D341Med (cell line): Measurements from ENCODE around the gene ICE2.
"Not testable (repeated sequence)": the region's sequence is repeated elsewhere in the genome, so short reads cannot be mapped to it uniquely, and the experiment has no call there.

Experiments
- DNase-seq: peaks from one replicate; pipeline ENCODE4 v3.0.0; 2012; ENCODE audit warnings: low spot score

ICE2 gene

DNA sequence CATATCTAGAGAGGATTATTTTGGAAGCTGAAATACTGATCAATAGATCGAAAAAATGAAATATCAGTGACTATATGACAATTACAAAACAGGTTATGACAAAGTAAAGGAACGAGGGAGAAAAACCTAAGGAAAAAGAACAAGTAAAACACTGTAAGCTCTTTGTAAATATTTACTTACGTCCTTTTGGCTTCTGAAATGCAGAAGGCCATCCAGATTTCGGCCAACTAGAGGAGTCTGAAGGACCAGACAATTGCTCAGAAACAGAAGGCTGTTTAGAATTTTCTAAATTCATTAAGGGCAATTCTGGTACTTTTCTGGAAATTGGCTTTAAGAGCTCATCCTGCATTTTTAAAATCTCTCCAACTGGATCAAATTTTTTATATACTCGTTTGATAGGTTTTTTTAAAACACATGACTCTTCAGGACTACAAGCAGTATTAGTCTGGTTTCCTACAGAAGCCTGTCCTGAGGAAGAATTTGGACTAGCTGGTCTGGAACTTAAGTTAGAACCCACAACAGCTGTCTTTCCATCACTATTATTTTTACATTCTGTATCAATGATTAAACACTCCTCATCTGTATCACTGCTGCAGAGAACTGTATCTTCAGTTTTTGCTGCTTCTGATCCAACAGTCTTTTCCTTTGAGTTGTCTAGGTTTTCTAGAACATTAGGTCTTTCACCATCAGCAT lies 30.1 kb downstream of the ICE2 start:
- no peak for DNase-seq

GRCh38 chr15:60444289-60444912 lies 34.5 kb downstream of the ICE2 start:
- DNase-seq, result peak; percentile 36

GRCh38 chr15:60442763-60443162 lies 36.2 kb downstream of the ICE2 start:
- no peak for DNase-seq

GRCh38 chr15:60442031-60442650 lies 36.8 kb downstream of the ICE2 start:
- no peak for DNase-seq

GRCh38 chr15:60441331-60441730 lies 37.6 kb downstream of the ICE2 start:
- DNase-seq, result no peak

DNA sequence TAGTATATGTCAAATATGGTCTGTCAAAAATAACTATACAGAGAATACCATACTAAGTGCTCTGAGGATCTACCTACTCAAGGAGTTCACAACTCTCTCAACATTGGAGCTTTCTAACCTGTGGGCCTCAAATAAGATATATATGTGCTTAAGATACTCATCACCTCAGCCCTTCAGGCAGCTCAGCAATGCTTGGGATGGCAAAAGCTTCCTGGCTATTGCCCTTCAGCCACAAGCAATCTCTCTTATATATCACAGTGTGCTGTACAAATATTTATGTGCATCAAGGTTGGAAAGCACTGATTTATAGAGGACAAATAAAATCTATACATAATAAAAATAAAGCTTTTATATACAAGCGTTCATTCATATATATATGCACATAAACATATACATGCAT lies 40.3 kb downstream of the ICE2 start:
- no peak for DNase-seq

GRCh38 chr15:60428935-60429334 lies 50.0 kb downstream of the ICE2 start:
- DNase-seq, result no peak

- DNase-seq, result no peak
Measured at GRCh38 chr15:60426870-60427508, 52.0 kb downstream of the ICE2 start.

GRCh38 chr15:60425461-60425860 lies 53.5 kb downstream of the ICE2 start:
- DNase-seq, result no peak

GRCh38 chr15:60424006-60424405 lies 54.9 kb downstream of the ICE2 start:
- no peak for DNase-seq

- DNase-seq, result no peak
Measured at GRCh38 chr15:60423537-60423936, 55.4 kb downstream of the ICE2 start.

DNA sequence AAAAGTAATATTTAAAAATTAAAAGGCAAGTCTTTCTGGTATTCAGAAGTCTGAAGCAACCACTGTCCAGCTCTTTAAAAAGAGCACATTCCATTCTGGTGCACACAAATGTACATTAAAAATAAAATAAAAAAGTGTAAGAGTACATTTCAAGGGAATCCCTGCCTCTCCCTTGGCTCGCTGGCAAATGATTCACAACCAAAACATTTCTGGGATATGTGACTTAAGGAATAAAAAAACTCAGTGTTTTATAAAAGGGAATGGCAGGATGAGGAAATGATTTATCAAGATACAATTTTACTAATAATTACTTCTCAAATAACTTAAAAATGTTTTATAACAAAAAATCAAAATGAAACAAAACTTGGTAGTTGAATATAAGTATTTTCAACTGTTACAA lies 57.4 kb downstream of the ICE2 start:
- DNase-seq, result no peak

- no peak for DNase-seq
Measured at GRCh38 chr15:60420203-60420716, 58.7 kb downstream of the ICE2 start.

- no peak for DNase-seq
Measured at GRCh38 chr15:60419753-60420152, 59.2 kb downstream of the ICE2 start.

DNA sequence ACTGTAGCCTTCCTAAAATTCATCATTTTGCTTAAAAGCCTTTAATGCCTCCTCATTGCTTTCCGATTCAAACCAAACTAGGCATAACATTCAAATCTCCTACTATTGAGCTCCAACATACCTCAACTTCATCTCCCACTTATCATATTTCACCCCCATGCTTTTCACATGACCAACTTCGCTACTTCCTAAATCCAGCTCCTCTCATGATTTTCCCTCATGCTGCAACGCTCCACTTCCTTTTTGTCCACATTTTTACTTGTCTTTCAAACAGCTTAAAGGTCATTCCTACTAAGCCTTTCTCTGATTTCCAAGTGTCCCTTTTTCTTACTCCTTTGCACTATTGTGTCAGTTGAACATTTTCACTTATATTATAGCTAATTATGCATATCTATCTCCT lies 60.8 kb downstream of the ICE2 start:
- DNase-seq, result no peak

DNA sequence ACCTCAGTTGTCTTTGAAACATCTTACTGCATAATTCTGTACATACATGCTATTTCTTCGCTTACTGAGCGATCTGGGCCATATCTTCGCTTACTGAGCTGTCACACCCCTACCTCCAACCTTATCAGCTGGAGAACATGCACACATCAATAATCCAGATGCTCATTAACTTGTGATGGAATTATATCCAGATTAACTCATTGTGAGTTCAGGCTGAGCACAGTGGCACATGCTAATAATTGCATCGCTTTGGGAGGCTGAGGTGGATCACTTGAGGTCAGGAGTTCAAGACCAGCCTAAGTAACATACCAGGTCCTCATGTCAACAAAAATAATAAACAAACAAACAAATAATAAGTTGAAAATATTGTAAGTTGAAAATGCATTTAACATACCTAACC lies 61.8 kb downstream of the ICE2 start:
- no peak for DNase-seq

DNA sequence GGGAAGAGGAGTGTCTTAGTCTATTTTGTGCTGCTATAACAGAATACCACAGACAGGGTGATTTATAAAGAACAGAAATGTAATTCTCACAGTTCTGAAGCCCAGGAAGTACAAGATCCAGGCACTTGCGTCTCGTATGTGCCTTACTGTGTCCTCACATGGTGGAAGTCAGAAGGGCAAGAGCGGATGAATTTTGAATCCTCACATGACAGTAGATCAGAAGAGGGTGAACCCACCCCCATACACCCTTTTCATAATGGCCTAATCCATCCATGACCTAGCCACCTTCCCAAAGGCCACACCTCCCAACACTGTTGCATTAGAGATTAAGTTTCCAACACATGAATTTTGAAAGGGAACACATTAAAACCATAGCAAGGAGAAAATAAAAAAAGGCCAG lies 62.5 kb downstream of the ICE2 start:
- no peak for DNase-seq

DNA sequence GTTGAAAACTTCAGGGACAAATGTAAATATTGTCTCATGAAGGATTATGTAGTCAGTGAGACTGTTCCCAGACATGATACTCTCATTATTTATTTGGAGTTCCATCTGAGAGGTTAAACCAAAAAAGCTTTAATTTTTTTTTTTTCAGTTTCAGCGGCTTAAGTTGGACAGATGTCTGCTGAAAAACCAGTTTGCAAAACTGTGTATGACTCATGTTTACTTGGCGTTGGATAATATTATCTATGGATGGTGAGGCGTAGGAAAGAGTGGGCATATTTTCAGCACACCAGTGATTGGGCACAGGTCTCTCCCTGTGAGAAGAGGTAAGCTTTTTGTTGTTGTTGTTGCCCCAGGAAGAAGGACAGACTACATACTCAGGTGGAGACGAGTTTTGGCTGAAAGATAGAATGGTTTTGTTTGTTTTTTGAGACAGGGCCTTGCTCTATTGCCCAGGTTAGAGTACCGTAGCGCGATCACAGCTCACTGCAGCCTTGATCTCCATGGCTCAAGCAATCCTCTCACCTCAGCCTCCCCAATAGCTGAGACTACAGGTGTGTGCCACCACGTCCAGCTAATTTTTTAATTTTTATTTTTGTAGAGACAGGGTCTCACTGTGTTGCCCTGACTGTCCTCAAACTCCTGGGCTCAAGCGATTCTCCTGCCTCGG lies 64.8 kb downstream of the ICE2 start:
- DNase-seq, result no peak

- DNase-seq, result no peak
Measured at GRCh38 chr15:60413231-60413824, 65.6 kb downstream of the ICE2 start.

DNA sequence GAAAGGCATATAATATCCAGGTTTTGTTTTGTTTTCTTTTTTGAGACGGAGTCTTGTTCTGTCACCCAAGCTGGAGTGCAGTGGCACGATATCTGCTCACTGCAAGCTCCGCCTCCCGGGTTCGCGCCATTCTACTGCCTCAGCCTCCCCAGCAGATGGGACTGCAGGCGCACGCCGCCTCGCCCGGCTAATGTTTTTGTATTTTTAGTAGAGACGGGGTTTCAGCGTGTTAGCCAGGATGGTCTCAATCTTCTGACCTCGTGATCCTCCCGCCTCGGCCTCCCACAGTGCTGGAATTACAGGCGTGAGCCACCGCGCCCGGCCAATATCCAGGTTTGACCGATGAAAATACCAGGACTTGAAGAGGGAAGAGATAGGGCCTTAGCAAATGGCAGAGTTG lies 66.1 kb downstream of the ICE2 start:
- DNase-seq, result not testable (repeated sequence)

DNA sequence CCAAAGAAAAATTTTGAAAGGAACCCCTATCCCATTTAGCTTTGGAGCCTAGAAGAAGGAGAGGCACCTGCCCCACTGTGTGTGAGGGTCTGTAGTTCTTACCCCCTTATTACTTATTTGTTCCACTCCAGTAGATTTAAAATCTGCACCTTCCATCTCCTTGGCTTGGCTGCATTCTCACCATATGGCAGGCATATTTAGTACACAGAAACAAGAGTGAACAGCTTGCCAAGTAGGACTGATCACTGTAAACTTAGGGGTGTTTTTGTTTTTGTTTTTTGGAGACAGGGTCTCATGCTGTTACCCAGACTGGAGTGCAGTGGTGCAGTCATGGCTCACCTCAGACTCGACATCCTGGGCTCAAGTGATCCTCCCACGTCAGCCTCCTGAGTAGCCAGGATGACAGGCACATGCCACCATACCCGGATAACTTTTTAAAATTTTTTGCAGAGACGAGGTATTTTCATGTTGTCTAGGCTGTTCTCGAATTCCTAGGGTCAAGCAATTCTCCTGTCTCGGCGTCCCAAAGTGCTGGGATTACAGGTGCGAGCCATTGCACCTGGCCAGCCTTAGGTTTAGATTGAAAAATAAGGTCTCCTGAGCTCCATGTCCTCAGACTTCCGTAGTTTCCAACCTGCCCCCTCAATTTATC lies 67.0 kb downstream of the ICE2 start:
- DNase-seq, result peak; percentile 46
